Measurements from ENCODE around the gene VWA2. TPM values are rescaled to one million over a fixed set of nuclear protein-coding genes. Genes with fewer than 3 reads are reported as not detected.
A peak's percentile ranks its signal among the peaks of the same experiment; 100 is the strongest.

VWA2 gene
- polyA plus RNA-seq, 1 donor (not counting 4 experiments of a cell fraction or from before 2014, with no cell fraction given) = 0.41 TPM

DNA sequence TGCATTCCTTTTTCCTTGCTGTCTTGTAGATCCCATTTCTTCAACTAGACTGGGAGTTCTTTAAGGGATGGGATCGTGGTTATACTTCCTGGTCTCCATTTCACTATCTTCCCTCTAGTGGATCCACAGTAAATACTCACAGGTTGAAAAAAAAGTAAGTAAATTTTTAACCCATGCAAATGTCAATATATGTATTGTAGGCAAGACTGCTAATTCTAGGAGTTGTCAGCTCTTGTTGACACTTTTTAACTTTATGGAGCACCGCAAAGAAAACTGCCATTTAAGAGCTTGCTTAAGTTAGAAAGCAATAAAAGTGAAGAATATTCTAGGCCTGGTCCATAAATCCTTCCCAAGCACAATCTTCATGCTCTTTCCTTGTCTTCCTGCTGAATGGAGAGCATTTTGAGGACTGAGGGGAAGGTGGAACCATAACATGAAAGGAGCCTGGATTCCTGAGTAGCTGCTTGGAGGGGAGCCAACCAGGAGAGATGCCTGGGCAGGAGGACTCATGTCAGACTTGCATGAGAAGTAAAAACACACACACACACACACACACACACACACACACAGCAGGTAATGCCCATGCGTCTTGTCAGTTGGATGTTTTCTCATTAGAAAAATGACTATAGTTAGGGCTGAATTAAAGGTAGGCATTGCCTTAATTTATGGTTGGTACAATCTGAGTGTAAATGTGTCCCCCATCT, 32.2 kb downstream of the VWA2 start:
- no peak overlapping the region for H2AFZ ChIP-seq (ENCODE audit: control insufficient read depth, low read length)

DNA sequence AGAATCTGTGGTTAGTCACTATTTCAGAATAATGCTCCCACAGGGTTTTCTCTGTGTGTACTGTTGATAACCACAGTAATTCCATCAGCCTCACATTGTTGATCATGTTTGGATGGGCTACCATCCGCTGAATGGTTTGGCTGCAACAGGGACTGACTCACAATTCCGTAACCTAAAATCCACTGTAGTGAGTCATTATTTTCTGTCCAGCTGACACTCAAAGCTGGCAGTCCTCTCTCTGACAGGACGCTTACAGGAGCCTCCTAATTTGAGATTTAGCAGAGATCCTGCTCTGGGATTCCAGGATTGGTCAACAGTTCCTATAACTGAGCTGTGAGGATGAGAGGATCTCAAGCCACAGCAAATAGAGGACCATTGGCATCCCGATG, 32.7 kb downstream of the VWA2 start:
- dilution Hi-C loops (cut with MboI; ENCODE audit: extremely low pct_ligation_motif_present, low sequenced_read_pairs) = no loop called here
- Histone ChIP-seq H3K9me1 (ENCODE audit: control insufficient read depth, extremely low read depth, insufficient read depth, low read length) (no peaks in the 10 kb centered on the region), H3K9me3 (ENCODE audit: control insufficient read depth, low read depth, low read length) (no peaks in the 10 kb centered on the region), H3K4me1 (ENCODE audit: control insufficient read depth, extremely low read depth, insufficient read depth, low read length) (peaks cover 25% of the 10 kb centered on the region), H3K27ac (ENCODE audit: control insufficient read depth, insufficient read depth, low read length) (peak overlapping the region; percentile 65), H3K36me3 (ENCODE audit: control insufficient read depth in 2 of 2, extremely low read depth in 1 of 2, insufficient read depth in 2 of 2, low read length in 2 of 2) (no peaks in the 10 kb centered on the region), H3K4me2 (ENCODE audit: control insufficient read depth, extremely low read depth, insufficient read depth, low read depth, low read length) (peak overlapping the region; percentile 54), H2AFZ (ENCODE audit: control insufficient read depth, low read length) (no peak overlapping the region), H3K79me2 (ENCODE audit: control insufficient read depth, insufficient read depth, low read length) (no peaks in the 10 kb centered on the region), H4K20me1 (ENCODE audit: control insufficient read depth, extremely low read depth, insufficient read depth, low read length) (no peaks in the 10 kb centered on the region), H3K9ac (ENCODE audit: control insufficient read depth, extremely low read depth, insufficient read depth, low read length) (no peak overlapping the region), H3K4me3 (ENCODE audit: control insufficient read depth in 2 of 3, extremely low read depth in 1 of 3, insufficient read depth in 2 of 3, low read depth in 1 of 3, low read length in 3 of 3) (no peak overlapping the region), H3K27me3 (ENCODE audit: control insufficient read depth, extremely low read depth, insufficient read depth, low read length) (no peaks in the 10 kb centered on the region)
- peak; percentile 100 for FAIRE-seq
- peak; percentile 89 for DNase-seq (ENCODE audit: low read depth, low spot score)
- TF ChIP-seq, protein P1, sequence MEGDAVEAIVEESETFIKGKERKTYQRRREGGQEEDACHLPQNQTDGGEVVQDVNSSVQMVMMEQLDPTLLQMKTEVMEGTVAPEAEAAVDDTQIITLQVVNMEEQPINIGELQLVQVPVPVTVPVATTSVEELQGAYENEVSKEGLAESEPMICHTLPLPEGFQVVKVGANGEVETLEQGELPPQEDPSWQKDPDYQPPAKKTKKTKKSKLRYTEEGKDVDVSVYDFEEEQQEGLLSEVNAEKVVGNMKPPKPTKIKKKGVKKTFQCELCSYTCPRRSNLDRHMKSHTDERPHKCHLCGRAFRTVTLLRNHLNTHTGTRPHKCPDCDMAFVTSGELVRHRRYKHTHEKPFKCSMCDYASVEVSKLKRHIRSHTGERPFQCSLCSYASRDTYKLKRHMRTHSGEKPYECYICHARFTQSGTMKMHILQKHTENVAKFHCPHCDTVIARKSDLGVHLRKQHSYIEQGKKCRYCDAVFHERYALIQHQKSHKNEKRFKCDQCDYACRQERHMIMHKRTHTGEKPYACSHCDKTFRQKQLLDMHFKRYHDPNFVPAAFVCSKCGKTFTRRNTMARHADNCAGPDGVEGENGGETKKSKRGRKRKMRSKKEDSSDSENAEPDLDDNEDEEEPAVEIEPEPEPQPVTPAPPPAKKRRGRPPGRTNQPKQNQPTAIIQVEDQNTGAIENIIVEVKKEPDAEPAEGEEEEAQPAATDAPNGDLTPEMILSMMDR (optimal IDR thresholded peaks at IDR 0.05 in 1 of 3, IDR thresholded peaks at IDR 0.05 in 1 of 3, conservative IDR thresholded peaks at IDR 0.05 in 1 of 3; ENCODE audit: extremely low read depth in 1 of 3, insufficient read depth in 2 of 3, low read length in 3 of 3) = no peak
- TF ChIP-seq EZH2 (IDR thresholded peaks at IDR 0.05; ENCODE audit: low read length) = no peak

More for the DNA sequence above, 32.2 kb downstream of the VWA2 start:
- Histone ChIP-seq H3K9me3 (ENCODE audit: control insufficient read depth, low read depth, low read length) (no peaks in the 10 kb centered on the region), H3K27me3 (ENCODE audit: control insufficient read depth, extremely low read depth, insufficient read depth, low read length) (no peaks in the 10 kb centered on the region), H3K4me3 (ENCODE audit: control insufficient read depth in 2 of 3, extremely low read depth in 1 of 3, insufficient read depth in 2 of 3, low read depth in 1 of 3, low read length in 3 of 3) (peak overlapping the region in 1 of 3 experiments; percentile 1), H3K4me1 (ENCODE audit: control insufficient read depth, extremely low read depth, insufficient read depth, low read length) (peaks cover 30% of the 10 kb centered on the region), H3K4me2 (ENCODE audit: control insufficient read depth, extremely low read depth, insufficient read depth, low read depth, low read length) (peak overlapping the region; percentile 54), H3K36me3 (ENCODE audit: control insufficient read depth in 2 of 2, extremely low read depth in 1 of 2, insufficient read depth in 2 of 2, low read length in 2 of 2) (no peaks in the 10 kb centered on the region), H3K27ac (ENCODE audit: control insufficient read depth, insufficient read depth, low read length) (peak overlapping the region; percentile 65), H3K9ac (ENCODE audit: control insufficient read depth, extremely low read depth, insufficient read depth, low read length) (no peak overlapping the region), H3K9me1 (ENCODE audit: control insufficient read depth, extremely low read depth, insufficient read depth, low read length) (no peaks in the 10 kb centered on the region), H3K79me2 (ENCODE audit: control insufficient read depth, insufficient read depth, low read length) (no peaks in the 10 kb centered on the region), H4K20me1 (ENCODE audit: control insufficient read depth, extremely low read depth, insufficient read depth, low read length) (no peaks in the 10 kb centered on the region)
- DNase-seq (ENCODE audit: low read depth, low spot score) (peak; percentile 95), FAIRE-seq (no peak)
- TF ChIP-seq, protein P1 (optimal IDR thresholded peaks at IDR 0.05 in 1 of 3, IDR thresholded peaks at IDR 0.05 in 1 of 3, conservative IDR thresholded peaks at IDR 0.05 in 1 of 3; ENCODE audit: extremely low read depth in 1 of 3, insufficient read depth in 2 of 3, low read length in 3 of 3) = no peak
- no peak for TF ChIP-seq EZH2 (IDR thresholded peaks at IDR 0.05; ENCODE audit: low read length)
- dilution Hi-C loops (cut with MboI; ENCODE audit: extremely low pct_ligation_motif_present, low sequenced_read_pairs) = no loop called here

All from keratinocyte (primary cell).